ENCODE measurements around the gene ATXN7L1.

- TF ChIP-seq CTCF (IDR thresholded peaks at IDR 0.05) (no peak), POLR2A (IDR thresholded peaks at IDR 0.05) (no peak)
Observed at GRCh38 chr7:105638334-105638733, 238.1 kb downstream of the ATXN7L1 start.

Measured in Peyer's patch (tissue), 4 donors.